ENCODE measurements around the gene COLEC11.
"Not testable (repeated sequence)": the region's sequence is repeated elsewhere in the genome, so short reads cannot be mapped to it uniquely, and the experiment has no call there.

Gene COLEC11

GRCh38 chr2:3612639-3613523 lies 18.0 kb downstream of the COLEC11 start:
- DNase-seq (ENCODE audit: low read depth): no peak
- H3K4me3 ChIP-seq (ENCODE audit: low read depth, low read length): no peak overlapping the region
- no peak for TF ChIP-seq CTCF (IDR thresholded peaks at IDR 0.05; ENCODE audit: insufficient read depth, low read depth, low read length, missing control alignments)

- no peak for DNase-seq (ENCODE audit: low read depth)
- no peak overlapping the region for H3K4me3 ChIP-seq (ENCODE audit: low read depth, low read length)
- no peak for TF ChIP-seq CTCF (IDR thresholded peaks at IDR 0.05; ENCODE audit: insufficient read depth, low read depth, low read length, missing control alignments)
Observed at GRCh38 chr2:3613524-3613905, 18.6 kb downstream of the COLEC11 start.

GRCh38 chr2:3614743-3615142 lies 19.8 kb downstream of the COLEC11 start:
- DNase-seq (ENCODE audit: low read depth): not testable (repeated sequence)

GRCh38 chr2:3615541-3616200 lies 20.8 kb downstream of the COLEC11 start:
- not testable (repeated sequence) for DNase-seq (ENCODE audit: low read depth); H3K4me3 ChIP-seq (ENCODE audit: low read depth, low read length)

More at GRCh38 chr2:3614743-3615142, 19.8 kb downstream of the COLEC11 start:
- not testable (repeated sequence) for H3K4me3 ChIP-seq (ENCODE audit: low read depth, low read length)

GRCh38 chr2:3616435-3617197 lies 21.7 kb downstream of the COLEC11 start:
- not testable (repeated sequence) for DNase-seq (ENCODE audit: low read depth)

GRCh38 chr2:3617198-3617890 lies 22.4 kb downstream of the COLEC11 start:
- DNase-seq (ENCODE audit: low read depth): no peak
- H3K4me3 ChIP-seq (ENCODE audit: low read depth, low read length): no peak overlapping the region
- no peak for TF ChIP-seq CTCF (IDR thresholded peaks at IDR 0.05; ENCODE audit: insufficient read depth, low read depth, low read length, missing control alignments)

More at GRCh38 chr2:3616435-3617197, 21.7 kb downstream of the COLEC11 start:
- not testable (repeated sequence) for H3K4me3 ChIP-seq (ENCODE audit: low read depth, low read length)

- no peak for DNase-seq (ENCODE audit: low read depth)
- no peak for TF ChIP-seq CTCF (IDR thresholded peaks at IDR 0.05; ENCODE audit: insufficient read depth, low read depth, low read length, missing control alignments)
- H3K4me3 ChIP-seq (ENCODE audit: low read depth, low read length): no peak overlapping the region
Observed at GRCh38 chr2:3618367-3618766, 23.5 kb downstream of the COLEC11 start.

- no peak for TF ChIP-seq CTCF (IDR thresholded peaks at IDR 0.05; ENCODE audit: insufficient read depth, low read depth, low read length, missing control alignments)
- no peak for DNase-seq (ENCODE audit: low read depth)
- no peak overlapping the region for H3K4me3 ChIP-seq (ENCODE audit: low read depth, low read length)
Observed at GRCh38 chr2:3619033-3619432, 24.1 kb downstream of the COLEC11 start.

GRCh38 chr2:3619661-3620060 lies 24.7 kb downstream of the COLEC11 start:
- not testable (repeated sequence) for DNase-seq (ENCODE audit: low read depth); H3K4me3 ChIP-seq (ENCODE audit: low read depth, low read length)

Data from GM12865 (cell line).